GM23338 (cell line): ENCODE data around the gene TM9SF2. TPM values are rescaled to one million over a fixed set of nuclear protein-coding genes. Genes with fewer than 3 reads are reported as not detected.

Experiments used
- ATAC-seq: fragments of 200-7000 bp; cut with Tn5 transposase; 3 replicates; pipeline ENCODE4 v1.9.1; 2020
- DNase-seq: peaks from one replicate; pipeline ENCODE4 v3.0.0-alpha.2; 2015; ENCODE audit warnings: low spot score
- H2AFZ ChIP-seq: fragments of 200-600 bp; sonication (generic); 2 replicates; pipeline ENCODE4 v1.8.0; 2016; ENCODE audit warnings: antibody characterized with exemption, mild to moderate bottlenecking, moderate library complexity
- H3F3A ChIP-seq: fragments of 200-600 bp; sonication (generic); replicated peaks from 2 replicates; pipeline ENCODE4 v1.8.0; 2017; ENCODE audit warnings: antibody characterized with exemption, mixed run types, low read depth
- H3K27ac ChIP-seq: fragments of 200-600 bp; sonication (generic); 2 replicates; pipeline ENCODE4 v1.6.1; 2016; ENCODE audit warnings: low read depth
- H3K27me3 ChIP-seq: fragments of 200-600 bp; sonication (generic); 2 replicates; pipeline ENCODE4 v1.8.0; 2016; ENCODE audit warnings: mild to moderate bottlenecking, mixed run types, moderate library complexity; ENCODE audit not compliant: insufficient read depth
- H3K36me3 ChIP-seq: fragments of 200-600 bp; sonication (generic); 2 replicates; pipeline ENCODE4 v1.8.0; 2016; ENCODE audit warnings: mild to moderate bottlenecking; ENCODE audit not compliant: insufficient read depth
- H3K4me1 ChIP-seq: fragments of 200-600 bp; sonication (generic); 2 replicates; pipeline ENCODE4 v1.8.0; 2016; ENCODE audit warnings: mild to moderate bottlenecking, moderate library complexity; ENCODE audit not compliant: insufficient read depth
- H3K4me2 ChIP-seq: fragments of 200-600 bp; sonication (generic); 2 replicates; pipeline ENCODE4 v1.7.1; 2017; ENCODE audit warnings: mixed run types
- H3K4me3 ChIP-seq: fragments of 200-600 bp; sonication (generic); 2 replicates; pipeline ENCODE4 v1.6.1; 2016; ENCODE audit warnings: mixed run types
- H3K79me2 ChIP-seq: fragments of 200-600 bp; sonication (generic); replicated peaks from 2 replicates; pipeline ENCODE4 v1.8.0; 2017; ENCODE audit warnings: mild to moderate bottlenecking; ENCODE audit not compliant: insufficient read depth
- H3K9me2 ChIP-seq: fragments of 200-600 bp; sonication (generic); 2 replicates; pipeline ENCODE4 v1.8.0; 2017; ENCODE audit not compliant: insufficient read depth
- H4K20me1 ChIP-seq: fragments of 200-600 bp; sonication (generic); replicated peaks from 2 replicates; pipeline ENCODE4 v1.8.0; 2017; ENCODE audit warnings: mild to moderate bottlenecking; ENCODE audit not compliant: insufficient read depth
- H3K27ac Mint-ChIP-seq: 2 replicates; pipeline ENCODE4 v1.8.0; 2020; ENCODE audit warnings: inconsistent platforms, mild to moderate bottlenecking, moderate library complexity, mixed read lengths
- H3K27me3 Mint-ChIP-seq: 3 replicates; pipeline ENCODE4 v1.8.0; 2022; ENCODE audit warnings: low read depth, mild to moderate bottlenecking, moderate library complexity, mixed read lengths, inconsistent platforms; ENCODE audit not compliant: insufficient read depth, poor library complexity
- H3K36me3 Mint-ChIP-seq: 3 replicates; pipeline ENCODE4 v1.8.0; 2021; ENCODE audit warnings: low read depth, mild to moderate bottlenecking, inconsistent platforms, moderate library complexity, mixed read lengths
- H3K4me1 Mint-ChIP-seq: 3 replicates; pipeline ENCODE4 v1.8.0; 2020; ENCODE audit warnings: mild to moderate bottlenecking, inconsistent platforms, mixed read lengths
- H3K4me3 Mint-ChIP-seq: 3 replicates; pipeline ENCODE4 v1.8.0; 2021; ENCODE audit warnings: moderate library complexity, mild to moderate bottlenecking, inconsistent platforms, mixed read lengths
- H3K9me3 Mint-ChIP-seq: 3 replicates; pipeline ENCODE4 v1.8.0; 2020; ENCODE audit warnings: moderate library complexity, mild to moderate bottlenecking, inconsistent platforms, mixed read lengths
- CREB1 ChIP-seq: fragments of 250-450 bp; sonication (Bioruptor Pico); IDR thresholded peaks from 2 replicates; pipeline ENCODE4 v1.5.0; 2020; ENCODE audit warnings: low read depth, mild to moderate bottlenecking, moderate library complexity
- EZH2 ChIP-seq: fragments of 200-600 bp; sonication (generic); IDR thresholded peaks from one replicate; pipeline ENCODE4 v1.8.0; 2017; ENCODE audit warnings: antibody characterized with exemption, mild to moderate bottlenecking, low read depth; ENCODE audit not compliant: unreplicated experiment
- EZH2phosphoT487 ChIP-seq: fragments of 200-600 bp; sonication (generic); IDR thresholded peaks from one replicate; pipeline ENCODE4 v1.8.1; 2018; ENCODE audit warnings: antibody characterized with exemption; ENCODE audit not compliant: unreplicated experiment
- JUNB ChIP-seq: IDR thresholded peaks from one replicate; pipeline ENCODE4 v1.6.1; 2016; ENCODE audit warnings: antibody characterized with exemption; ENCODE audit not compliant: unreplicated experiment
- NANOG ChIP-seq: IDR thresholded peaks from 2 replicates; pipeline ENCODE4 v1.6.1; 2016; ENCODE audit warnings: antibody characterized with exemption, borderline replicate concordance
- POLR2AphosphoS5 ChIP-seq: IDR thresholded peaks from 2 replicates; pipeline ENCODE4 v1.6.1; 2016; ENCODE audit warnings: antibody characterized with exemption, low read depth
- STAT1 ChIP-seq: IDR thresholded peaks from one replicate; pipeline ENCODE4 v1.6.1; 2016; ENCODE audit warnings: antibody characterized with exemption; ENCODE audit not compliant: unreplicated experiment
- ZNF114 ChIP-seq: fragments of 250-450 bp; sonication (Bioruptor Pico); IDR thresholded peaks from 2 replicates; pipeline ENCODE4 v1.5.0; 2020; ENCODE audit warnings: mild to moderate bottlenecking, moderate library complexity
- ZNF331 ChIP-seq: fragments of 250-450 bp; sonication (Bioruptor Pico); IDR thresholded peaks from 2 replicates; pipeline ENCODE4 v1.5.0; 2020; ENCODE audit warnings: low read depth, mild to moderate bottlenecking, moderate library complexity
- polyA plus RNA-seq: library from polyadenylated mRNA; unstranded; fragments of >200 nt; fragmentation: Nextera tagmentation; extraction: Ambion mirVana; gene quantifications from 2 replicates; pipeline ENCODE4 v1.2.1, GENCODE V29; 2016
- total RNA-seq: library from RNA; depleted of rRNA; stranded (reverse); fragments of >200 nt; shearing (Covaris generic); gene quantifications from 2 replicates; pipeline ENCODE4 v1.2.3, GENCODE V29; 2014
- TF ChIP-seq, protein P1 (sequence below): IDR thresholded peaks from 2 replicates; pipeline ENCODE4 v1.6.1; 2016; ENCODE audit warnings: antibody characterized with exemption
- TF ChIP-seq, protein P2 (sequence below): fragments of 250-450 bp; sonication (Bioruptor Pico); IDR thresholded peaks from 2 replicates; pipeline ENCODE4 v1.5.0; 2020; ENCODE audit warnings: mild to moderate bottlenecking, moderate library complexity
- TF ChIP-seq, protein P3 (sequence below), 2 experiments: fragments of 200-600 bp in 1 of 2; sonication (generic) in 1 of 2; conservative IDR thresholded peaks; 2 replicates each; pipeline versions ENCODE4 v1.5.1 to v1.6.1; 2016 to 2017; ENCODE audit warnings: antibody characterized with exemption in 2 of 2, low read depth in 2 of 2, mild to moderate bottlenecking in 2 of 2, moderate library complexity in 1 of 2
- TF ChIP-seq, protein P4 (sequence below): IDR thresholded peaks from one replicate; pipeline ENCODE4 v1.6.1; 2018; ENCODE audit warnings: antibody characterized with exemption; ENCODE audit not compliant: unreplicated experiment

The TM9SF2 gene
- total and polyA plus RNA-seq, 2 experiments from 2014 or later, result 50.5 to 115 TPM

DNA sequence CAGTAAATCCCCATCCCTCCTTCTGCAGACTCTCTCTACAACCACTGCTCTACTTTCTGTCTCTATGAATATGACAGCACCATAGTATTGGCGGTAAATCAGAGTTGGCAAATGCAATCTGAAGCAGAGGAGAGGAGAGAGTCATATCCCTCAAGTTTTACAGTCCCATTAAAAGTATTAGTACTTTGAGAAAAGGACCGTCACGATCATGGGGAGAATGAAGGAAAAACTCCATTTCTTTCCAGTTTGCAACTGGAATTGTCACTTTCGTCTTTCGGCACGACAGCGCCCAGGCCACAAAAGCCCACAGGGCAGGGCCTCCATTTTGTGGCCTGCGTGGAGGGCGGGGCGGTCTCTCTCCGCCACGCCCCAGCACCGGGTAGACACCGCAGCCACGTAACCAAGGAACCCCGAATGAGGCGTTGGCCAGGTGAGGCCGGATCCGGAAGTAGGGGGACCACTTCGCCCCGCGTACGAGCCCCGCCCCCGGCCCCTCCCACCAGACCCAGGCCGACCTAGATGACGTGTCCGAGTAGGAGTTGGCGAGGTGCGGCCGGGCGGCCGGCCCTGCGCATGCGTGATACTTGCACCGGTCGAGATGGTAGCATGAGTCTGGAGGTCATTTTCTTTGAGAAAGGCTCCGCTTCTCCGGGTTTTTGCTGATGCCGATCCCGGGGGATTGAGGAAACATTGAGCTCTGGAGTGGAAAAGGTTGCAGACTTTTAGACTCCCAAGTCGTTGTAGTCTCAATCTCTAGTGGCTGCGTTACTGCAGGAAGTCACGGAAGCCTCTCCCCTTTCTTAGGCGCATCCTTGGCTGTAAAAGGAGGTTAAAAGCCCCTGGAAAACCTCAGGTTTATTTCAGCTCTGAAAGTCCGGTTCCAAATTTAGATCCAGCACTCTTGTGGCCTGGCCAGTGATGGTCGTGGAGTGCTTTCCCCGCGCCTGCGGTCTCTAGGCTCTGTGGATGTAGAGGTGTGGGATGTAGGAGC lies 2.8 kb upstream of the TM9SF2 start:
- Histone ChIP-seq H3K27me3 (no peaks in the 10 kb centered on the region), H3K79me2 (peaks cover 22% of the 10 kb centered on the region), H3K9me2 (peaks cover 16% of the 10 kb centered on the region), H4K20me1 (peaks cover 5% of the 10 kb centered on the region), H3K27ac (peak overlapping the region; percentile 98), H3K4me1 (peaks cover 13% of the 10 kb centered on the region), H3F3A (peaks cover 10% of the 10 kb centered on the region), H3K4me3 (peak overlapping the region; percentile 67), H3K36me3 (no peaks in the 10 kb centered on the region), H2AFZ (peak overlapping the region; percentile 64; the same call in 1 of the 2 replicates), H3K4me2 (peak overlapping the region; percentile 89)
- Mint-ChIP-seq H3K27ac (peak overlapping the region; percentile 98), H3K9me3 (peaks cover 23% of the 10 kb centered on the region), H3K36me3 (peaks cover 13% of the 10 kb centered on the region; the same call in 2 of the 3 replicates), H3K4me3 (peak overlapping the region; percentile 96), H3K4me1 (peaks cover 41% of the 10 kb centered on the region), H3K27me3 (peaks cover 23% of the 10 kb centered on the region)
- peak; percentile 98 for DNase-seq
- peak; percentile 81 for ATAC-seq
- TF ChIP-seq POLR2AphosphoS5, result peak; percentile 65; the same call in 1 of the 2 replicates
- TF ChIP-seq, protein P1, sequence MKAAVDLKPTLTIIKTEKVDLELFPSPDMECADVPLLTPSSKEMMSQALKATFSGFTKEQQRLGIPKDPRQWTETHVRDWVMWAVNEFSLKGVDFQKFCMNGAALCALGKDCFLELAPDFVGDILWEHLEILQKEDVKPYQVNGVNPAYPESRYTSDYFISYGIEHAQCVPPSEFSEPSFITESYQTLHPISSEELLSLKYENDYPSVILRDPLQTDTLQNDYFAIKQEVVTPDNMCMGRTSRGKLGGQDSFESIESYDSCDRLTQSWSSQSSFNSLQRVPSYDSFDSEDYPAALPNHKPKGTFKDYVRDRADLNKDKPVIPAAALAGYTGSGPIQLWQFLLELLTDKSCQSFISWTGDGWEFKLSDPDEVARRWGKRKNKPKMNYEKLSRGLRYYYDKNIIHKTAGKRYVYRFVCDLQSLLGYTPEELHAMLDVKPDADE, result 0 out of 2 replicates have a peak, but pooled peaks have one; percentile 41
- TF ChIP-seq, protein P2, sequence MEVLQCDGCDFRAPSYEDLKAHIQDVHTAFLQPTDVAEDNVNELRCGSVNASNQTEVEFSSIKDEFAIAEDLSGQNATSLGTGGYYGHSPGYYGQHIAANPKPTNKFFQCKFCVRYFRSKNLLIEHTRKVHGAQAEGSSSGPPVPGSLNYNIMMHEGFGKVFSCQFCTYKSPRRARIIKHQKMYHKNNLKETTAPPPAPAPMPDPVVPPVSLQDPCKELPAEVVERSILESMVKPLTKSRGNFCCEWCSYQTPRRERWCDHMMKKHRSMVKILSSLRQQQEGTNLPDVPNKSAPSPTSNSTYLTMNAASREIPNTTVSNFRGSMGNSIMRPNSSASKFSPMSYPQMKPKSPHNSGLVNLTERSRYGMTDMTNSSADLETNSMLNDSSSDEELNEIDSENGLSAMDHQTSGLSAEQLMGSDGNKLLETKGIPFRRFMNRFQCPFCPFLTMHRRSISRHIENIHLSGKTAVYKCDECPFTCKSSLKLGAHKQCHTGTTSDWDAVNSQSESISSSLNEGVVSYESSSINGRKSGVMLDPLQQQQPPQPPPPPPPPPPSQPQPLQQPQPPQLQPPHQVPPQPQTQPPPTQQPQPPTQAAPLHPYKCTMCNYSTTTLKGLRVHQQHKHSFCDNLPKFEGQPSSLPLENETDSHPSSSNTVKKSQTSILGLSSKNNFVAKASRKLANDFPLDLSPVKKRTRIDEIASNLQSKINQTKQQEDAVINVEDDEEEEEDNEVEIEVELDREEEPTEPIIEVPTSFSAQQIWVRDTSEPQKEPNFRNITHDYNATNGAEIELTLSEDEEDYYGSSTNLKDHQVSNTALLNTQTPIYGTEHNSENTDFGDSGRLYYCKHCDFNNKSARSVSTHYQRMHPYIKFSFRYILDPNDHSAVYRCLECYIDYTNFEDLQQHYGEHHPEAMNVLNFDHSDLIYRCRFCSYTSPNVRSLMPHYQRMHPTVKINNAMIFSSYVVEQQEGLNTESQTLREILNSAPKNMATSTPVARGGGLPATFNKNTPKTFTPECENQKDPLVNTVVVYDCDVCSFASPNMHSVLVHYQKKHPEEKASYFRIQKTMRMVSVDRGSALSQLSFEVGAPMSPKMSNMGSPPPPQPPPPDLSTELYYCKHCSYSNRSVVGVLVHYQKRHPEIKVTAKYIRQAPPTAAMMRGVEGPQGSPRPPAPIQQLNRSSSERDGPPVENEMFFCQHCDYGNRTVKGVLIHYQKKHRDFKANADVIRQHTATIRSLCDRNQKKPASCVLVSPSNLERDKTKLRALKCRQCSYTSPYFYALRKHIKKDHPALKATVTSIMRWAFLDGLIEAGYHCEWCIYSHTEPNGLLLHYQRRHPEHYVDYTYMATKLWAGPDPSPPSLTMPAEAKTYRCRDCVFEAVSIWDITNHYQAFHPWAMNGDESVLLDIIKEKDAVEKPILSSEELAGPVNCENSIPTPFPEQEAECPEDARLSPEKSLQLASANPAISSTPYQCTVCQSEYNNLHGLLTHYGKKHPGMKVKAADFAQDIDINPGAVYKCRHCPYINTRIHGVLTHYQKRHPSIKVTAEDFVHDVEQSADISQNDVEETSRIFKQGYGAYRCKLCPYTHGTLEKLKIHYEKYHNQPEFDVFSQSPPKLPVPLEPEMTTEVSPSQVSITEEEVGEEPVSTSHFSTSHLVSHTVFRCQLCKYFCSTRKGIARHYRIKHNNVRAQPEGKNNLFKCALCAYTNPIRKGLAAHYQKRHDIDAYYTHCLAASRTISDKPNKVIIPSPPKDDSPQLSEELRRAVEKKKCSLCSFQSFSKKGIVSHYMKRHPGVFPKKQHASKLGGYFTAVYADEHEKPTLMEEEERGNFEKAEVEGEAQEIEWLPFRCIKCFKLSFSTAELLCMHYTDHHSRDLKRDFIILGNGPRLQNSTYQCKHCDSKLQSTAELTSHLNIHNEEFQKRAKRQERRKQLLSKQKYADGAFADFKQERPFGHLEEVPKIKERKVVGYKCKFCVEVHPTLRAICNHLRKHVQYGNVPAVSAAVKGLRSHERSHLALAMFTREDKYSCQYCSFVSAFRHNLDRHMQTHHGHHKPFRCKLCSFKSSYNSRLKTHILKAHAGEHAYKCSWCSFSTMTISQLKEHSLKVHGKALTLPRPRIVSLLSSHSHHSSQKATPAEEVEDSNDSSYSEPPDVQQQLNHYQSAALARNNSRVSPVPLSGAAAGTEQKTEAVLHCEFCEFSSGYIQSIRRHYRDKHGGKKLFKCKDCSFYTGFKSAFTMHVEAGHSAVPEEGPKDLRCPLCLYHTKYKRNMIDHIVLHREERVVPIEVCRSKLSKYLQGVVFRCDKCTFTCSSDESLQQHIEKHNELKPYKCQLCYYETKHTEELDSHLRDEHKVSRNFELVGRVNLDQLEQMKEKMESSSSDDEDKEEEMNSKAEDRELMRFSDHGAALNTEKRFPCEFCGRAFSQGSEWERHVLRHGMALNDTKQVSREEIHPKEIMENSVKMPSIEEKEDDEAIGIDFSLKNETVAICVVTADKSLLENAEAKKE, result no peak
- TF ChIP-seq STAT1, result no peak
- peak; percentile 68; the same call in 1 of the 2 replicates for TF ChIP-seq ZNF114 (CRISPR knock-in tag)
- no peak for TF ChIP-seq NANOG
- TF ChIP-seq, protein P3, sequence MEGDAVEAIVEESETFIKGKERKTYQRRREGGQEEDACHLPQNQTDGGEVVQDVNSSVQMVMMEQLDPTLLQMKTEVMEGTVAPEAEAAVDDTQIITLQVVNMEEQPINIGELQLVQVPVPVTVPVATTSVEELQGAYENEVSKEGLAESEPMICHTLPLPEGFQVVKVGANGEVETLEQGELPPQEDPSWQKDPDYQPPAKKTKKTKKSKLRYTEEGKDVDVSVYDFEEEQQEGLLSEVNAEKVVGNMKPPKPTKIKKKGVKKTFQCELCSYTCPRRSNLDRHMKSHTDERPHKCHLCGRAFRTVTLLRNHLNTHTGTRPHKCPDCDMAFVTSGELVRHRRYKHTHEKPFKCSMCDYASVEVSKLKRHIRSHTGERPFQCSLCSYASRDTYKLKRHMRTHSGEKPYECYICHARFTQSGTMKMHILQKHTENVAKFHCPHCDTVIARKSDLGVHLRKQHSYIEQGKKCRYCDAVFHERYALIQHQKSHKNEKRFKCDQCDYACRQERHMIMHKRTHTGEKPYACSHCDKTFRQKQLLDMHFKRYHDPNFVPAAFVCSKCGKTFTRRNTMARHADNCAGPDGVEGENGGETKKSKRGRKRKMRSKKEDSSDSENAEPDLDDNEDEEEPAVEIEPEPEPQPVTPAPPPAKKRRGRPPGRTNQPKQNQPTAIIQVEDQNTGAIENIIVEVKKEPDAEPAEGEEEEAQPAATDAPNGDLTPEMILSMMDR (conservative IDR thresholded peaks at IDR 0.05; ENCODE audit: low read depth in 2 of 2), result no peak
- no peak for TF ChIP-seq EZH2
- peak; percentile 91 for TF ChIP-seq CREB1 (CRISPR knock-in tag)
- TF ChIP-seq, protein P4, sequence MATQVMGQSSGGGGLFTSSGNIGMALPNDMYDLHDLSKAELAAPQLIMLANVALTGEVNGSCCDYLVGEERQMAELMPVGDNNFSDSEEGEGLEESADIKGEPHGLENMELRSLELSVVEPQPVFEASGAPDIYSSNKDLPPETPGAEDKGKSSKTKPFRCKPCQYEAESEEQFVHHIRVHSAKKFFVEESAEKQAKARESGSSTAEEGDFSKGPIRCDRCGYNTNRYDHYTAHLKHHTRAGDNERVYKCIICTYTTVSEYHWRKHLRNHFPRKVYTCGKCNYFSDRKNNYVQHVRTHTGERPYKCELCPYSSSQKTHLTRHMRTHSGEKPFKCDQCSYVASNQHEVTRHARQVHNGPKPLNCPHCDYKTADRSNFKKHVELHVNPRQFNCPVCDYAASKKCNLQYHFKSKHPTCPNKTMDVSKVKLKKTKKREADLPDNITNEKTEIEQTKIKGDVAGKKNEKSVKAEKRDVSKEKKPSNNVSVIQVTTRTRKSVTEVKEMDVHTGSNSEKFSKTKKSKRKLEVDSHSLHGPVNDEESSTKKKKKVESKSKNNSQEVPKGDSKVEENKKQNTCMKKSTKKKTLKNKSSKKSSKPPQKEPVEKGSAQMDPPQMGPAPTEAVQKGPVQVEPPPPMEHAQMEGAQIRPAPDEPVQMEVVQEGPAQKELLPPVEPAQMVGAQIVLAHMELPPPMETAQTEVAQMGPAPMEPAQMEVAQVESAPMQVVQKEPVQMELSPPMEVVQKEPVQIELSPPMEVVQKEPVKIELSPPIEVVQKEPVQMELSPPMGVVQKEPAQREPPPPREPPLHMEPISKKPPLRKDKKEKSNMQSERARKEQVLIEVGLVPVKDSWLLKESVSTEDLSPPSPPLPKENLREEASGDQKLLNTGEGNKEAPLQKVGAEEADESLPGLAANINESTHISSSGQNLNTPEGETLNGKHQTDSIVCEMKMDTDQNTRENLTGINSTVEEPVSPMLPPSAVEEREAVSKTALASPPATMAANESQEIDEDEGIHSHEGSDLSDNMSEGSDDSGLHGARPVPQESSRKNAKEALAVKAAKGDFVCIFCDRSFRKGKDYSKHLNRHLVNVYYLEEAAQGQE, result no peak
- TF ChIP-seq EZH2phosphoT487, result no peak
- TF ChIP-seq ZNF331, result no peak
- no peak for TF ChIP-seq JUNB
